Panc1 (cell line): ENCODE measurements around the gene SIM2.

Source experiments
- POLR2AphosphoS5 ChIP-seq: IDR thresholded peaks from 2 replicates; pipeline ENCODE4 v1.6.1; 2012; ENCODE audit warnings: mild to moderate bottlenecking, low read depth, low read length, moderate library complexity
- TF ChIP-seq, protein P1 (sequence below): fragments of 450-650 bp; IDR thresholded peaks from 2 replicates; pipeline ENCODE4 v1.5.1; 2017; ENCODE audit warnings: mild to moderate bottlenecking
- TF ChIP-seq, protein P2 (sequence below), 2 experiments: IDR thresholded peaks; 2 replicates each; pipeline ENCODE4 v1.6.1; 2011 to 2012; ENCODE audit warnings: low read depth in 2 of 2, control low read depth in 1 of 2, low read length in 1 of 2, mild to moderate bottlenecking in 1 of 2, moderate library complexity in 1 of 2; ENCODE audit not compliant: insufficient read depth in 1 of 2

GRCh38 chr21:36686955-36687354 is 12.0 kb upstream of the SIM2 start:
- TF ChIP-seq, protein P1, sequence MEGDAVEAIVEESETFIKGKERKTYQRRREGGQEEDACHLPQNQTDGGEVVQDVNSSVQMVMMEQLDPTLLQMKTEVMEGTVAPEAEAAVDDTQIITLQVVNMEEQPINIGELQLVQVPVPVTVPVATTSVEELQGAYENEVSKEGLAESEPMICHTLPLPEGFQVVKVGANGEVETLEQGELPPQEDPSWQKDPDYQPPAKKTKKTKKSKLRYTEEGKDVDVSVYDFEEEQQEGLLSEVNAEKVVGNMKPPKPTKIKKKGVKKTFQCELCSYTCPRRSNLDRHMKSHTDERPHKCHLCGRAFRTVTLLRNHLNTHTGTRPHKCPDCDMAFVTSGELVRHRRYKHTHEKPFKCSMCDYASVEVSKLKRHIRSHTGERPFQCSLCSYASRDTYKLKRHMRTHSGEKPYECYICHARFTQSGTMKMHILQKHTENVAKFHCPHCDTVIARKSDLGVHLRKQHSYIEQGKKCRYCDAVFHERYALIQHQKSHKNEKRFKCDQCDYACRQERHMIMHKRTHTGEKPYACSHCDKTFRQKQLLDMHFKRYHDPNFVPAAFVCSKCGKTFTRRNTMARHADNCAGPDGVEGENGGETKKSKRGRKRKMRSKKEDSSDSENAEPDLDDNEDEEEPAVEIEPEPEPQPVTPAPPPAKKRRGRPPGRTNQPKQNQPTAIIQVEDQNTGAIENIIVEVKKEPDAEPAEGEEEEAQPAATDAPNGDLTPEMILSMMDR, result no peak
- no peak for TF ChIP-seq POLR2AphosphoS5
- TF ChIP-seq, protein P2, sequence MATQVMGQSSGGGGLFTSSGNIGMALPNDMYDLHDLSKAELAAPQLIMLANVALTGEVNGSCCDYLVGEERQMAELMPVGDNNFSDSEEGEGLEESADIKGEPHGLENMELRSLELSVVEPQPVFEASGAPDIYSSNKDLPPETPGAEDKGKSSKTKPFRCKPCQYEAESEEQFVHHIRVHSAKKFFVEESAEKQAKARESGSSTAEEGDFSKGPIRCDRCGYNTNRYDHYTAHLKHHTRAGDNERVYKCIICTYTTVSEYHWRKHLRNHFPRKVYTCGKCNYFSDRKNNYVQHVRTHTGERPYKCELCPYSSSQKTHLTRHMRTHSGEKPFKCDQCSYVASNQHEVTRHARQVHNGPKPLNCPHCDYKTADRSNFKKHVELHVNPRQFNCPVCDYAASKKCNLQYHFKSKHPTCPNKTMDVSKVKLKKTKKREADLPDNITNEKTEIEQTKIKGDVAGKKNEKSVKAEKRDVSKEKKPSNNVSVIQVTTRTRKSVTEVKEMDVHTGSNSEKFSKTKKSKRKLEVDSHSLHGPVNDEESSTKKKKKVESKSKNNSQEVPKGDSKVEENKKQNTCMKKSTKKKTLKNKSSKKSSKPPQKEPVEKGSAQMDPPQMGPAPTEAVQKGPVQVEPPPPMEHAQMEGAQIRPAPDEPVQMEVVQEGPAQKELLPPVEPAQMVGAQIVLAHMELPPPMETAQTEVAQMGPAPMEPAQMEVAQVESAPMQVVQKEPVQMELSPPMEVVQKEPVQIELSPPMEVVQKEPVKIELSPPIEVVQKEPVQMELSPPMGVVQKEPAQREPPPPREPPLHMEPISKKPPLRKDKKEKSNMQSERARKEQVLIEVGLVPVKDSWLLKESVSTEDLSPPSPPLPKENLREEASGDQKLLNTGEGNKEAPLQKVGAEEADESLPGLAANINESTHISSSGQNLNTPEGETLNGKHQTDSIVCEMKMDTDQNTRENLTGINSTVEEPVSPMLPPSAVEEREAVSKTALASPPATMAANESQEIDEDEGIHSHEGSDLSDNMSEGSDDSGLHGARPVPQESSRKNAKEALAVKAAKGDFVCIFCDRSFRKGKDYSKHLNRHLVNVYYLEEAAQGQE (IDR thresholded peaks at IDR 0.05; ENCODE audit: insufficient read depth in 1 of 2, low read depth in 2 of 2, low read length in 1 of 2), result no peak
